Spinal cord (tissue), 10 donors: ENCODE data around the gene PMVK. TPM values are rescaled to one million over a fixed set of nuclear protein-coding genes. Genes with fewer than 3 reads are reported as not detected.

ENCODE experiments used
- DNase-seq, 6 donors: peaks; one replicate each; pipeline versions ENCODE4 v3.0.0 to v3.0.0-alpha.2; 2013 to 2015; ENCODE audit warnings: low spot score in 6 of 6, low read depth in 4 of 6
- H3K27ac ChIP-seq: one replicate; pipeline ENCODE4 v1.5.1; 2013; ENCODE audit warnings: low read depth, low read length, control low read depth
- H3K27me3 ChIP-seq: one replicate; pipeline ENCODE4 v1.6.1; 2013; ENCODE audit warnings: low read length; ENCODE audit not compliant: control insufficient read depth, insufficient read depth
- H3K36me3 ChIP-seq: one replicate; pipeline ENCODE4 v1.6.1; 2013; ENCODE audit warnings: low read length; ENCODE audit not compliant: control insufficient read depth, insufficient read depth
- H3K4me1 ChIP-seq: one replicate; pipeline ENCODE4 v1.6.1; 2013; ENCODE audit warnings: low read length; ENCODE audit not compliant: control insufficient read depth, insufficient read depth
- H3K4me3 ChIP-seq: one replicate; pipeline ENCODE4 v1.5.1; 2013; ENCODE audit warnings: low read depth, low read length, control low read depth
- H3K9me3 ChIP-seq: one replicate; pipeline ENCODE4 v1.6.1; 2013; ENCODE audit warnings: low read length; ENCODE audit not compliant: control insufficient read depth, insufficient read depth
- WGBS: methylation state at CpG from one replicate; pipeline ENCODE4 v1.1.5; 2013; ENCODE audit warnings: missing lambda C conversion rate; ENCODE audit not compliant: insufficient coverage; 5-methylcytosine and 5-hydroxymethylcytosine counted together
- polyA plus RNA-seq, 2 donors: library from polyadenylated mRNA; unstranded; fragments of 120-200 nt; gene quantifications; one replicate each; pipeline ENCODE4 v1.2.1, GENCODE V29; 2013; ENCODE audit not compliant: insufficient read length in 2 of 2
- total RNA-seq, 2 donors: library from RNA; depleted of rRNA in 1 of 2; stranded (reverse); fragments of 120-200 nt in 1 of 2; fragments of >200 nt in 1 of 2; gene quantifications; one replicate each; pipeline versions ENCODE4 v1.2.3 to v1.2.4, GENCODE V29; 2013 to 2014
- donor health status: healthy.

PMVK gene
- total and polyA plus RNA-seq, 4 donors, result 10.6 to 45.3 (median 29.3) TPM

DNA sequence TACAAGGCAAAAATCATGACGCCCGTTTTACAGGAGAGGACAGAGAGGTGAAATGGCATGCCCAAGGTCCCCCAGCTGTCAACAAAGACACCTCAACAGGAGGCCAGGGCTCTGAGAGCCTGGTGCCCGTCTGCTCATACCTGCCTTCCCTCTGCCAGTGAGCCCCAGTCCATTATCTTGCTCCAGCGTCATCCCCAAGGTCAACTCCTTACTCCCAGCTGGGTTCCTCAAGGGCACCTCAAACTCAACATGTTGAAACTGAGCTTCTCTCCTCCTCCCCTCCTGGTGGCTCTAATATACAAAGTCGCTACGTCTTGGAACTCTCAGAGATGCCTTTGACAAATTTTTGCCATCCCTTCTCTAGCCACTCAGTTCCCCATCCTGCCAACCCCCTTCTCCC is 16.1 kb upstream of the PMVK start:
- WGBS, result 87% methylated on average over 6 of the region's 6 CpGs
- H3K27me3 ChIP-seq, result no peaks in the 10 kb centered on the region

DNA sequence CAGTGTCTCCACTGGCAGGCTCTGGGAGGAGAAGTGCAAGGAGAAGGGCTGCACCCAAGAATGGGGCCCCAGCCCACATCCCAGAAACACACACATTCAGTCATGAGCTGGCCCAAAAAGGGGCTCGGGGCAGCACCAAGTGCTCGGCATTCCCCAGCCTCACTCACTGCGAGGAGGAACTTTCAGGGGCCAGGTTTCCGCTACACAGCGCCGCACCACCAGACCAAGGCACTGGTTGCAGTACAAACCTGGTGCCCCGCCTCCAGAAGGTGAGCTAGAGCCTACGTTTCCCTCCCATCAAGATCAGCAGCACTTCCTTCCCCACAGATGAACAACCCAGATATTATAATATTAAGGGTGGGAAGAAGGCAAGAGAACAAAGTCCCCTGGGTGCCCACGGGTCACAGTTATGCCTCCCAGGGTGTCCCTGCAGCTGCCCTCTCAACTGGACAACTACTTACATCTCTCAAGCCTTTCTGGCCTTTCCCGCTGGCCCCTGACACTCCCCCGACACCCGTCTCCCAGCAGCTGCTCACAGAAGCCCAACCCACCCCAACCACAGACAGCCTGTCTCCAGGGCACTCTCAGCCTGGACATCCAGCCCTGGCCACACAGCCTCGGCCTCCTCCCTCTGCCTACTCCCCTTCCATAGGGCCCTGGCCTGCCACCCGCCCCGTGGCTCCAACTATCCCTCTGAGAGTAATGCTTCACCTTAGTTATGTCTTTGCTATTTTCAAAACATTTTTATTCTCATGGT is 15.6 kb upstream of the PMVK start:
- Histone ChIP-seq H3K4me3 (no peak overlapping the region), H3K4me1 (peaks cover 46% of the 10 kb centered on the region), H3K9me3 (no peaks in the 10 kb centered on the region), H3K27me3 (no peaks in the 10 kb centered on the region), H3K27ac (no peak overlapping the region), H3K36me3 (peaks cover 38% of the 10 kb centered on the region)
- no peak for DNase-seq
- 80% methylated on average over 13 of the region's 15 CpGs for WGBS

More for the DNA sequence above, 16.1 kb upstream of the PMVK start:
- no peak for DNase-seq
- Histone ChIP-seq H3K4me1 (peaks cover 52% of the 10 kb centered on the region), H3K4me3 (no peak overlapping the region), H3K36me3 (peaks cover 33% of the 10 kb centered on the region), H3K27ac (no peak overlapping the region), H3K9me3 (no peaks in the 10 kb centered on the region)

- H3K4me1 ChIP-seq, result peaks cover 31% of the 10 kb centered on the region
- DNase-seq, result no peak
- H3K27ac ChIP-seq, result no peak overlapping the region
- WGBS, result 89% methylated on average over 3 of the region's 11 CpGs
- H3K4me3 ChIP-seq, result no peak overlapping the region
- no peaks in the 10 kb centered on the region for H3K27me3 ChIP-seq
- peaks cover 57% of the 10 kb centered on the region for H3K36me3 ChIP-seq
- H3K9me3 ChIP-seq, result no peaks in the 10 kb centered on the region
These were observed 11.6 kb upstream of the PMVK start for GRCh38 chr1:154948079-154948478.

GRCh38 chr1:154945962-154946850 is 9.7 kb upstream of the PMVK start:
- Histone ChIP-seq H3K4me3 (no peak overlapping the region), H3K27me3 (no peaks in the 10 kb centered on the region), H3K9me3 (no peaks in the 10 kb centered on the region), H3K4me1 (peaks cover 32% of the 10 kb centered on the region), H3K27ac (no peak overlapping the region), H3K36me3 (peaks cover 43% of the 10 kb centered on the region)
- DNase-seq, result no peak
- 81% methylated on average over 16 of the region's 17 CpGs for WGBS

- Histone ChIP-seq H3K27me3 (no peaks in the 10 kb centered on the region), H3K36me3 (peaks cover 35% of the 10 kb centered on the region), H3K27ac (no peak overlapping the region), H3K9me3 (no peaks in the 10 kb centered on the region), H3K4me1 (peaks cover 41% of the 10 kb centered on the region), H3K4me3 (no peak overlapping the region)
- no peak for DNase-seq
- WGBS, result 80% methylated on average over 14 of the region's 15 CpGs
These were observed 8.8 kb upstream of the PMVK start for GRCh38 chr1:154945160-154945961.

- DNase-seq, result no peak
- WGBS, result 47% methylated on average over 4 of the region's 9 CpGs
- Histone ChIP-seq H3K27ac (peak overlapping the region; percentile 54), H3K36me3 (peaks cover 32% of the 10 kb centered on the region), H3K4me3 (no peak overlapping the region), H3K27me3 (no peaks in the 10 kb centered on the region), H3K9me3 (no peaks in the 10 kb centered on the region), H3K4me1 (peaks cover 48% of the 10 kb centered on the region)
These were observed 8.1 kb upstream of the PMVK start for GRCh38 chr1:154944401-154945159.

GRCh38 chr1:154943649-154944400 is 7.3 kb upstream of the PMVK start:
- peak in 2 of 6 donors; percentile 77 to 82 for DNase-seq
- Histone ChIP-seq H3K27ac (peak overlapping the region; percentile 54), H3K36me3 (peaks cover 32% of the 10 kb centered on the region), H3K4me1 (peaks cover 48% of the 10 kb centered on the region), H3K4me3 (no peak overlapping the region), H3K9me3 (no peaks in the 10 kb centered on the region), H3K27me3 (no peaks in the 10 kb centered on the region)
- 43% methylated on average over 5 of the region's 6 CpGs for WGBS

- Histone ChIP-seq H3K27me3 (no peaks in the 10 kb centered on the region), H3K27ac (no peak overlapping the region), H3K4me3 (no peak overlapping the region), H3K36me3 (peaks cover 16% of the 10 kb centered on the region), H3K4me1 (peaks cover 53% of the 10 kb centered on the region), H3K9me3 (no peaks in the 10 kb centered on the region)
- peak in 2 of 6 donors; percentile 67 to 69 for DNase-seq
- WGBS, result 58% methylated on average over 4 of the region's 5 CpGs
These were observed 5.0 kb upstream of the PMVK start for GRCh38 chr1:154941333-154942013.
